RCC 7860 (cell line): ENCODE results near the gene CCDC188.

Experiments
- DNase-seq: peaks from one replicate; pipeline ENCODE4 v3.0.0-alpha.2; 2015; ENCODE audit warnings: low spot score
- FAIRE-seq: peaks from 2 replicates; lab custom pipeline; 2012; peaks lifted over from hg19 to GRCh38; lab: Jason Lieb, UNC

Gene CCDC188

DNA sequence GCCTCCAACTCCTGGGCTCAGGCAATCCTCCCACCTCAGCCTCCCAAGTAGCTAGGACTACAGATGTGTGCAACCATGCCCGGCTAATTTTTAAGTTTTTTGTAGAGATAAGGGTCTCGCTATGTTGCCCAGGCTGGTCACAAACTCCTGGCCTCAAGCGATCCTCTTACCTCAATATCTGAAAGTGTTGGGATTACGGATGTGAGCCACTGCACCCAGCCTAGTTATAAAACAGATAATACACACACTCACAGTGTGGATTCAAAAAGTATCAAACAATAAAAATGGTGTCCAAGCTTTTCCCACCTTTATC lies 377 bp upstream of the CCDC188 start:
- FAIRE-seq (no peak), DNase-seq (no peak)

GRCh38 chr22:20149257-20150250 lies 1.3 kb downstream of the CCDC188 start:
- FAIRE-seq (no peak), DNase-seq (no peak)

DNA sequence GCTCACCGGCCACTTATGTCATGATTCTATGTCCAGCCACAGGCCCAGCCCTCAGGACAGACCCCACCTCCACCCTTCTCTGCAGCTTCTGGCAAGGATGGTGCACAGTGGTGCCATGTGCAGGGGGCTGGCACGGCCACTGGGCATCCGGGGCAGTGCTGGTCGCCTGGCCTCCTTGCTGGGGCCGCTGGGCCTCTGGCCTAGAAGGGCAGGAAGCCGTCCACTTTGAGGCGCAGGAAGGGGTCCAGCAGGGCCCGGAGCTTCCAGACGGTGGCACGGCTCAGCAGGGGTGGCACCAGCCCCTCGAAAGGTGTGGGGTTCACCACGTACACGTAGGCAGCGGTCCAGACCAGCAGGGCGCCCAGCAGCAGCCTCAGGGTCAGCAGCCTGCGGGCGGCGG lies 2.4 kb downstream of the CCDC188 start:
- DNase-seq (no peak), FAIRE-seq (no peak)

DNA sequence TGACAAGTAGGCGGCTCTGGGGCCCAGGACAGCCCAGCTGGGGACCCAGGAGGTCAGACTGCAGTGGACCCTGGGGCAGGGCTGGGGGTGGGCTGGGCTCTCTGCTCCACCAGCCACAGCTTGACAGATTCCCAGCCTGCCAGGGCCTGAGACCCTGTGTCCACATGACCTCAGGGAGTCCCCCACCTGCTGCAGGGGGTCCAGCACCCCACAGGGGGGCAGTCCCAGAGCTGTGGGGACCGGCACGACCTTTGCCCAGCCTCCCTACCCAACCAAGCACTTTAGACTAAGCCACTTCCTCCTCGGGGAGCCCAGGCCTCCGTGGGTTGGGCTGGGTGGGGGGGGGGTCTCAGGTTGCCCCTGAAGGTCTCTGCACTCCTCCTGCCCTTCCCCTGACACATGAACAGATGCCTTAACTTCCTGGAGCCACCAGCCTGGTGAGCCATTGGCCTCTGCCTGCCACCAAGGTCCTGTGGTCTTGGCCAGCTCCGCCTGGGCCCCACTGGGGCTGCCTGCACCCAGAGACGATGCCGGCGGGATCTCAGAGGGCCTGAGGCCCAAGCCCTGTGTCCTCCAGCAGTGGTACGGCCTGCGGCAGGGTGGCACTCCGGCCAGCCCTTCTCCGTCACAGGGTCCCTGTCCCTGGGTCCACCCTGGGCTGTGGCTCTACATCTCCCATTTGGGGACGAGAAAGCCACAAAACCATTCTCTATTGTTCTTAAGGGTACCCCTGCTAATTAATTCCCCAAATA lies 3.4 kb downstream of the CCDC188 start:
- FAIRE-seq (no peak), DNase-seq (no peak)

DNA sequence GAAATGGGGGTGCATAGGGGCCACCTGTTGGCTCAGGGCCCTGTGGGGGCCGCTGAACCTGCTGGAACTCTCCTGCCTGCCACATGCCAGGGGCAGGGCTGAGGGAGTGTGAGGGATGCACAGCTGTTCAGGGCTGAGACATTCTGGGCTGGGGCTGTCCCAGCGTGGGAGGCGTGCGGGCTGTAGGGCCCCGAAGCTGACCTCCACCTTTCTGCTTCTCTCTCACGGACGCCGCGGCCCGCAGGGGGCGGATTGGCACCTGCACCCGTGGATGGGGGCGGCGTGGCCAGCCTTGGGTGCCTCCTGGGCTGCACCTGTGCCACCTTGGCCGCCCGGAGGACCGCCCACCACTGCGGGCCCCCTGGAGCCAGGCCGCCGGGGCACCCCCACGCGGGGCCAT lies 4.1 kb downstream of the CCDC188 start:
- FAIRE-seq, result no peak
- no peak for DNase-seq

DNA sequence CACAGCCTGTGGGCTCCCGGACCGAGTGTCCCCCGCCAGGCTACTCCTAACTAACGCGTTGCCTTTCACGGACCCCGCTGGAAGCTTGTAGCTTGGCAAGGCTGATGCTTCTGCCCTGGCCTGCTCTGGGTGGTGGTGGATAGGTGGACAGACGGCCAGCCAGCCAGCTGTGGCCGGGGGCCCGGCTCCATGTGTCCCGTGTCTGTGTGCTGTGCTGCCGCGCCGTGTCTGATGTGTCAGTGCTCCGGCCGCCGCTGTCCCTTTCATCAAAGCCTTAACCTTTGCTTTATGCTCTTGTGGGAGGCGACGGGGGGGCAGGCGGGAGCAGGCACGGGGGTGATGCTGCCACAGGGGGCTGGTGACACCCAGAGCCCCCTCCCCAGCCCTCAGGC lies 5.0 kb downstream of the CCDC188 start:
- no peak for FAIRE-seq
- DNase-seq, result no peak

GRCh38 chr22:20145206-20145831 lies 5.5 kb downstream of the CCDC188 start:
- DNase-seq, result no peak
- FAIRE-seq, result no peak

DNA sequence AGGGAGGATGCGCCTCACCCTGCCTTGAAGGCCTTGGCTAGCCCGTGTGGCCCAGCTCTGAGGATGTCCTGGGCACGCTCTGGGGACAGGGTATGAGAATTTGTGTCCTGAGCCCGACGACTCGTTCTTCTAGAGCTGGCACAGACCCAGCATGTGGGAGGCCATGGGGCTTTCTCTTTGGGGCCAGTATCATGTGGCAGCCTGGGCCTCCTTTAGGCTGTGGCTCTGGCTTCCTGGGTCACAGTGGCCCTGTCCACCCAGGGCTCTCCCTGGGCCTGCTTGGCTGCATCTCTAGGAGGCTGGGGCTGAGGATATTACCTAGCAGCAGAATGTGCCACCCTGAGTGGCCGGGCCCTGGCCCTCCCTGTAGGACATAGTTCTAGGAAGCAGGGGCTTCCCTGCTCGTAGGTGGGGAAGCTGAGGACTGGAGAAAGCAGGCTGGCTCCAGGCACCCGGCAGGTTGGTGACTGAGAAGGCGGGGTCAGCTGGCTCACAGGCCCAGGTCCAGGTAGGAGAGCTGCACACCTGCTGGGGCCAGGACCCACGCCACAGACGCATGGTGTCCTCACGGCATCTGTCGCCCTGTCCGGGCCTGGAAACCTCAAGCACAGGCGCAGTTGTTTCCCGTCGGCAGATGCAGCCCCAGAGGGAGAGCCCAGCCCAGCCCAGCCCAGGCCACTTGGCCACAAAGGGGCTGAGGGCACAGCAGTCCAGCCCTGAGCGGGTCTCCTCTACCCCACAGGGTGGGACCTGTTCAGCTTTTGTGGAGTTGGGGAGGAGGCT lies 6.8 kb downstream of the CCDC188 start:
- DNase-seq (no peak), FAIRE-seq (no peak)

DNA sequence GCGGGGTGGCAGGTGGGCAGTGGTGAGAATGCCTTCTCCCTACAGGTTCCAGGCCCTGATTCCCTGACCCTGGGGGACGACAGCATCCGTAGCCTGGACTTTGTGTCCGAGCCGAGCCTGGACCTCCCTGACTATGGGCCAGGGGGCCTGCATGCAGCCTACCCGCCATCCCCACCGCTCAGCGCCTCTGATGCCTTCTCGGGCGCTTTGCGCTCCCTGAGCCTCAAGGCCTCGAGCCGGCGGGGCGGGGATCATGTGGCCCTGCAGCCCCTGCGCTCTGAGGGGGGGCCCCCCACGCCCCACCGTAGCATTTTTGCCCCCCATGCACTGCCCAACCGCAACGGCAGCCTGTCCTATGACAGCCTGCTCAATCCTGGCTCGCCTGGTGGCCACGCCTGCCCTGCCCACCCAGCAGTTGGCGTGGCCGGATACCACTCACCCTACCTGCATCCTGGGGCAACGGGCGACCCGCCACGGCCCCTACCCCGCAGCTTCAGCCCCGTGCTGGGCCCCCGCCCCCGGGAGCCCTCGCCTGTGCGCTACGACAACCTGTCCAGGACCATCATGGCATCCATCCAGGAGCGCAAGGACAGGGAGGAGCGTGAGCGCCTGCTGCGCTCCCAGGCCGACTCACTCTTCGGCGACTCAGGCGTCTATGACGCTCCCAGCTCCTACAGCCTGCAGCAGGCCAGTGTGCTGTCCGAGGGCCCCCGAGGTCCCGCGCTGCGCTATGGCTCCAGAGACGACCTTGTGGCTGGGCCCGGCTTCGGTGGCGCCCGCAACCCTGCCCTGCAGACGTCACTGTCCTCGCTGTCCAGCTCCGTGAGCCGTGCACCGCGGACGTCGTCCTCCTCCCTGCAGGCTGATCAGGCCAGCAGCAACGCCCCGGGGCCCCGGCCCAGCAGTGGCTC lies 7.9 kb downstream of the CCDC188 start:
- DNase-seq, result no peak
- no peak for FAIRE-seq

- FAIRE-seq, result peak; percentile 90
- DNase-seq, result peak; percentile 85
These were observed 9.4 kb downstream of the CCDC188 start for GRCh38 chr22:20141186-20142077.

GRCh38 chr22:20140521-20140964 lies 10.3 kb downstream of the CCDC188 start:
- FAIRE-seq (no peak), DNase-seq (no peak)

DNA sequence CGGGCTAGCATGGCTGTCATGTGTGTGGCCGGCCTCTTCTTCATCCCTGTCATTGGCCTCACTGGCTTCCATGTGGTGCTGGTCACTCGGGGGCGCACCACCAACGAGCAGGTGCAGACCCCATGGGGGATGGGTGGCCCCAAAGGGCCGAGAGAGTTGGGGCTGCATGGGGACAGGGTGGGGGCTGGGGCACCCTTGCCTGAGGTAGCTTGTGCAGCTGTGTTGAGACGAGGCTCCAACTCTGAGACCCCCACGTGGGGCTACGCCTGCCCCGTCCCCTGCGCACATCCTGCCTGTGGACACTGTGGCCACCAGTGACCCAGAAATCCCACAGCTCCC lies 10.8 kb downstream of the CCDC188 start:
- DNase-seq (no peak), FAIRE-seq (no peak)

GRCh38 chr22:20139391-20140106 lies 11.3 kb downstream of the CCDC188 start:
- FAIRE-seq (no peak), DNase-seq (no peak)

DNA sequence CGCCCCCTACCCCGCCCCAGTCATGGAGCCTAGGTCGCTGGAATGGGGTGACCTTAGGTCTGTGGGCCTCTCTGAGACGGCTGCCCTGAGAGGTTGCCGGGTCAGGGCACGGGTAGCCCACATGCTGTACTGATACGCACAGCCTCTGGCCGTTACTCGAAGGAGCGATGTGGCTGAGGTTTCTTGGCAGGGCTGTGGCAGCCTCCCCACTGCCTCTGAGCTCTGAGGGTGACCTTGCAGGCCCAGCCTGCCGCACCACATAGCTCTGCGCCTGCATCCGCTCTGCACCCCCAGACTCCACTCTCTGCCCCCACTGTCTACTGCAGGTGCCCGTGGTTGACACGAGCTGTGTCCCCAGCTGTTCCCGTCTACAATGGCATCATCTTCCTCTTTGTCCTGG lies 12.0 kb downstream of the CCDC188 start:
- no peak for FAIRE-seq

DNA sequence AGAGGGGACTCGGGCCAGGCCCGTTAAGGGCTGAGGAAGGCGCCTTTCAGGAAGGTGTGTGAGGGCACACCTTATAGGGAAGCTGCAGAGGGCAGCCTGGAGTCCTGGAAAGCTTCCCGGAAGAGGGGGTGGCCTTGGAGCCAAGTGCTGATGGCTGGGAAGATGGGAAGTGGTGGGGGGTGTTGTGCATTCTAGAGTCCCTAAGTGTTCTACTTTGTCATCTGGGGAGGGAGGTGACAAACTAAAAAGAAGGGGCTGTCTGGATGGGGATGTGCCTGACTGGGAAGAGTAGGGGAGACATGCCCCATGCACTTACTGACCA lies 12.5 kb downstream of the CCDC188 start:
- FAIRE-seq (no peak), DNase-seq (no peak)

More for the DNA sequence above, 12.0 kb downstream of the CCDC188 start:
- DNase-seq, result no peak

GRCh38 chr22:20137671-20138416 lies 13.0 kb downstream of the CCDC188 start:
- FAIRE-seq, result no peak
- no peak for DNase-seq

DNA sequence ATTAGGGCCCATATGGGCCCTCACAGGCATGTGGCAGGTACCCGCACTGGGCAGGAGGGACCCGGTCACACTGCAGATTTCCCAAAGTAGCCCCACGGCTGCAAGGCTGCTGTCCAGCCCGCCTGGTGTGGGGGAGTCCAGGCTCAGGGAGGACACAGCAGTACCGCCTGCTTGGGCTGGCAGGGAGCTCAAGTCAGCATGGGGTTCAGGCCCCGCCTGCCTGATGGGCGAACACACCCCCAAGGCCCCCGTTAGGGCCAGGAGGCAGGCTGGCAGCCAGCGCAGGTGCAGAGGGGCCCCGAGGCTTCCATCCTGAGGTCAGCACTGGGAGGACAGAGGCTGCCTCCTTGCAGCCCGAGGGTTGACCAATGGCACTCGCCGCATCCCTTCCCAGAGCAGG lies 13.7 kb downstream of the CCDC188 start:
- DNase-seq, result no peak
- FAIRE-seq, result no peak

DNA sequence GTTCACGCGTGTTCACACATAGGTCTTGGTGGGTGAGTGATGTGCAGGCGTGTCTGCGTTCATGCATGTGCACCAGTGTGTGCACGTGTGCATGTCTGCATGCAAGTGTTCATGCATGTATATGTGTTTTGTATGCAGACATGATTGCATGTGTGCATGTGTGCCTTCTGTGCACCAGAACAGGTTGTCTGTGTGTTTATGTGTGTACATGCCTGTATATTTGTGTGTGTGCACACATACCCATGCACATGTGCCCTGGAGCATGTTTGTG lies 14.3 kb downstream of the CCDC188 start:
- DNase-seq (no peak), FAIRE-seq (no peak)
